Measurements from ENCODE around the gene RGS3. TPM values are rescaled to one million over a fixed set of nuclear protein-coding genes. Genes with fewer than 3 reads are reported as not detected.

RGS3 gene
- total RNA-seq, 4 donors from 2014 or later: 5.9 to 11.8 (median 9.8) TPM

DNA sequence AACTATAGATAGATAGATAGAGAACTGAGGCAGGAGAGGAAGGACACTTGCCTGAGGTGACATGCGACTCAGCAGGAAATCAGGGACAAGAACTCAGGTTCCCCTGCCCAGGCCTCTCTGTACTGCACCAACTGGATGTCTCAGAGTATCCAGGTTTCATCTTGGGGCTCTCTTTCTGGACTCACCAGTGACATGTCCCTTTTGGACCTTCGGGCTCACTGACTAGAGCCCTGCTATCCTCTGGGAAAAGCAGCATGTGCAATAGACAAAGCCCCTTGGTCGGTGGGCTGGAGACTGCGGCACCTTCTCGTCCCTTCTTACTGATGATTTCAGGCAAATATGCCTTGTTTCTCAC lies 104.5 kb downstream of the RGS3 start:
- no peak overlapping the region for H3K4me3 ChIP-seq
- H3K27me3 ChIP-seq: no peaks in the 10 kb centered on the region
- intact Hi-C loops (cut with DNase I; ENCODE audit: low total_unique reads) (loop anchor here (5.0 kb wide), 1 partner anchor 106 kb away; the partner anchor contains the start of gene RGS3), in situ Hi-C loops (cut with MboI; ENCODE audit: low sequenced_read_pairs in 4 of 4) (no loop called here)
- H3K9me3 ChIP-seq: no peaks in the 10 kb centered on the region
- no peak for TF ChIP-seq POLR2A (IDR thresholded peaks at IDR 0.05)
- TF ChIP-seq, protein P1, sequence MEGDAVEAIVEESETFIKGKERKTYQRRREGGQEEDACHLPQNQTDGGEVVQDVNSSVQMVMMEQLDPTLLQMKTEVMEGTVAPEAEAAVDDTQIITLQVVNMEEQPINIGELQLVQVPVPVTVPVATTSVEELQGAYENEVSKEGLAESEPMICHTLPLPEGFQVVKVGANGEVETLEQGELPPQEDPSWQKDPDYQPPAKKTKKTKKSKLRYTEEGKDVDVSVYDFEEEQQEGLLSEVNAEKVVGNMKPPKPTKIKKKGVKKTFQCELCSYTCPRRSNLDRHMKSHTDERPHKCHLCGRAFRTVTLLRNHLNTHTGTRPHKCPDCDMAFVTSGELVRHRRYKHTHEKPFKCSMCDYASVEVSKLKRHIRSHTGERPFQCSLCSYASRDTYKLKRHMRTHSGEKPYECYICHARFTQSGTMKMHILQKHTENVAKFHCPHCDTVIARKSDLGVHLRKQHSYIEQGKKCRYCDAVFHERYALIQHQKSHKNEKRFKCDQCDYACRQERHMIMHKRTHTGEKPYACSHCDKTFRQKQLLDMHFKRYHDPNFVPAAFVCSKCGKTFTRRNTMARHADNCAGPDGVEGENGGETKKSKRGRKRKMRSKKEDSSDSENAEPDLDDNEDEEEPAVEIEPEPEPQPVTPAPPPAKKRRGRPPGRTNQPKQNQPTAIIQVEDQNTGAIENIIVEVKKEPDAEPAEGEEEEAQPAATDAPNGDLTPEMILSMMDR (IDR thresholded peaks at IDR 0.05 in 4 of 5, conservative IDR thresholded peaks at IDR 0.05 in 1 of 5): no peak
- no peaks in the 10 kb centered on the region for H3K36me3 ChIP-seq
- H3K27ac ChIP-seq: peak overlapping the region; percentile 71 to 79 (median 78)
- DNase-seq (peak in 1 of 2 donors; percentile 8), ATAC-seq (no peak)
- peaks cover 68 to 77% of the 10 kb centered on the region in 2 donors for H3K4me1 ChIP-seq

DNA sequence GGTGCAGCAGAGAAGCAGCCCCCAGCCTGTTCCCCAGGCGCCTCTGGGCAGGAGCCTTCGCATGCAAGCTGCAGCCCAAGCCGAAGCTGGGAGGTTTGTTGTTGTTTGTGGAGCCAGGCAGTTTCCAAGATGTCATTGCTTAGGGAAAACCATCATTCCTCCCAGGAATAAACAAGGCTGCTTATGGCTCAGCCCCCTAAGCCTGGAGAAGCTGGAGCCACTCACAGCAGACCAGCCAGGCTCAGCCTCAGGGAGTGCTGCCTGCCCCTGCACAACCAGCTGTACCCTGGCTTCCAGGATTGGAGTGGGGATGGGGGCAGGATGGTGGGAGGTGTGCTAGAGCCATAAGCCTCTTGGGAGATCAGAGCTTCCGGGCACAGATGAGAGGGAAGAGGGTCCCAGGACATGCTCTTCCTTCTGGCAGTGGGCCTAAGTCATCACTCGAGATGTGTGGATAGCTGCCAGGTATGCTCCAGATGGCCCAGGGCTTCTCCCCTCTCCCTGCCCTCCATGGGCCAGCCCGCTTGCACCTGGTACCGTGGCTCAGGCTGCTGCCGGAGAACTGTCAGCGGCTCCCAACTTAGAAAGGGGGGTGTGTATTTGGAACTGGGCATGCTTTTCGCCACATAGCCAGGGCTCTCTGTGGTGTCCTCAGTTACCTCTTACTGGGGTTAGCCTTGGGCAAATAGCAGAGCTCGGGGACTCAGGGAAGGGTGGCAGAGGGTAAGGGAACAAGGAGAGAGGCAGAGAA lies 105.2 kb downstream of the RGS3 start:
- no peak for TF ChIP-seq POLR2A (IDR thresholded peaks at IDR 0.05)
- TF ChIP-seq, protein P1 (IDR thresholded peaks at IDR 0.05 in 4 of 5, conservative IDR thresholded peaks at IDR 0.05 in 1 of 5): no peak
- Histone ChIP-seq H3K9me3 (no peaks in the 10 kb centered on the region), H3K4me1 (peaks cover 75 to 84% of the 10 kb centered on the region in 2 donors), H3K36me3 (no peaks in the 10 kb centered on the region), H3K27me3 (no peaks in the 10 kb centered on the region), H3K4me3 (no peak overlapping the region), H3K27ac (peak overlapping the region; percentile 71 to 79 (median 78))
- DNase-seq (peak in 1 of 2 donors; percentile 78), ATAC-seq (peak; percentile 33 to 68)
- in situ Hi-C loops (cut with MboI; ENCODE audit: low sequenced_read_pairs in 4 of 4) (no loop called here), intact Hi-C loops (cut with DNase I; ENCODE audit: low total_unique reads) (loop anchor here (5.0 kb wide), 1 partner anchor 106 kb away; the partner anchor contains the start of gene RGS3)

DNA sequence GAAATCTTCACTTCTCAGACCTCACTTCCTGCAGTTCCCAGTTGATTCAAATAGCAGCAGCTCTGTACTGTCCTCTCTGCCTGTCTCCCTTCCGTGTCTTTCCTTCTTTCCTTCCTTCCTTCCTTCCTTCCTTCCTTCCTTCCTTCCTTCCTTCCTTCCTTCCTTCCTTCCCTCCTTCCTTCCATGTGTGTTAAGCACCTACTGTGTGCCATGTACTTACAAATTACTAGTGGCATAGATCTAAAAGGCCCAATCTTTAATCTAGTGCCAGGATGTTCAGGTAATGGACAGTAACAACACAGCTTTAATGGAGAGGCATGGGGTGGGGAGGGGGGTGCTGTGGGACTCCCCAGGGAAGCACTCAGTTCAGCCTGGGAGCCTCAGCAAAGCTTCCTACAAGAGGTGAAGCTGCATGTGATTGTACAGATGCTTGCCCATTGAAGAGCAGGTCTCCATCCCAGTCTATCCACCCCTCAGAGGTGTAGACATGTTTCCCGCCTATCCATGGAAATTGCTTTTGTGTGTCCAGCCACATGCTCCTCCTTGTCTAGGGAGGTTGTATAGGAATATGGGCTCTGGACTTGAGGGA lies 106.0 kb downstream of the RGS3 start:
- in situ Hi-C loops (cut with MboI; ENCODE audit: low sequenced_read_pairs in 4 of 4) (no loop called here), intact Hi-C loops (cut with DNase I; ENCODE audit: low total_unique reads) (loop anchor here (5.0 kb wide), 1 partner anchor 107 kb away; the partner anchor contains the start of gene RGS3)
- Histone ChIP-seq H3K9me3 (no peaks in the 10 kb centered on the region), H3K4me1 (peaks cover 73 to 85% of the 10 kb centered on the region in 2 donors), H3K27ac (peak overlapping the region; percentile 71 to 79 (median 78)), H3K4me3 (no peak overlapping the region), H3K36me3 (no peaks in the 10 kb centered on the region), H3K27me3 (no peaks in the 10 kb centered on the region)
- DNase-seq (peak in 1 of 2 donors; percentile 6), ATAC-seq (no peak)
- TF ChIP-seq, protein P1 (IDR thresholded peaks at IDR 0.05 in 4 of 5, conservative IDR thresholded peaks at IDR 0.05 in 1 of 5): no peak
- no peak for TF ChIP-seq POLR2A (IDR thresholded peaks at IDR 0.05)

DNA sequence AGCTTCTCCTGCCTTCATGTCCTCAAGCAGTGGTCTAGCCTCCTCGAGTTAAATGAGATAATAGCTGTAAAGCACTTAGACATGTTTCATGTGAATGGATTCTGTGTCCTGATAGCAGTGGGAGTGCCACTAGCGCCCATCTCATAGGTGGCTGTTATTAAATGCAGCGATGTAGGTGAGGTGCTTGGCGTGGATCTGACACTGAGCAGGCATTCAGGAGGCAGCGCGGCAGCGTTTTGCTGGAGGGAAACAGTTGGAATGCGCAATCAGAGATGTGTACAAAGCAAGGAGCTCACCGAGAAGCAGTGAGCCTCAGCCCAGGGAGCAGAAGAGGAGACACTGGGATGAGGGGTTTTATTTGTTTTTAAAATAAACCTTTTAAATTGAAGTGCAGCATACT lies 106.6 kb downstream of the RGS3 start:
- no peak for ATAC-seq
- peak in 1 of 2 donors; percentile 9 for DNase-seq
- no peak overlapping the region for H3K4me3 ChIP-seq
- no peaks in the 10 kb centered on the region for H3K36me3 ChIP-seq
- peaks cover 68 to 82% of the 10 kb centered on the region in 2 donors for H3K4me1 ChIP-seq
- H3K27me3 ChIP-seq: no peaks in the 10 kb centered on the region
- H3K9me3 ChIP-seq: no peaks in the 10 kb centered on the region
- H3K27ac ChIP-seq: peak overlapping the region; percentile 16 to 79 (median 75)
- in situ Hi-C loops (cut with MboI; ENCODE audit: low sequenced_read_pairs in 4 of 4) (no loop called here), intact Hi-C loops (cut with DNase I; ENCODE audit: low total_unique reads) (no loop called here)
- no peak for TF ChIP-seq POLR2A (IDR thresholded peaks at IDR 0.05)
- TF ChIP-seq, protein P1 (IDR thresholded peaks at IDR 0.05 in 4 of 5, conservative IDR thresholded peaks at IDR 0.05 in 1 of 5): no peak

Data from gastrocnemius medialis (tissue), 4 donors.